Measurements from ENCODE around the gene CLIP1. TPM values are rescaled to one million over a fixed set of nuclear protein-coding genes. Genes with fewer than 3 reads are reported as not detected.
A peak's percentile ranks its signal among the peaks of the same experiment; 100 is the strongest.
"Not testable (repeated sequence)": the region's sequence is repeated elsewhere in the genome, so short reads cannot be mapped to it uniquely, and the experiment has no call there.

Gene CLIP1
- total RNA-seq, 1 donor = 103 TPM

- peak overlapping the region; percentile 95 for H3K27ac ChIP-seq (ENCODE audit: low read depth, low read length)
- H3K9me3 ChIP-seq (ENCODE audit: low read depth, low read length) = no peaks in the 10 kb centered on the region
- H2AFZ ChIP-seq (ENCODE audit: low read length) = no peak overlapping the region
- peaks cover 61% of the 10 kb centered on the region for H3K79me2 ChIP-seq (ENCODE audit: insufficient read depth, low read length)
- no peak for TF ChIP-seq CTCF (IDR thresholded peaks at IDR 0.05; ENCODE audit: extremely low read depth, low read depth, low read length)
- peak overlapping the region; percentile 92 for H3K4me2 ChIP-seq (ENCODE audit: insufficient read depth, low read length)
- peaks cover 14% of the 10 kb centered on the region for H4K20me1 ChIP-seq (ENCODE audit: insufficient read depth, low read length)
- no peaks in the 10 kb centered on the region for H3K36me3 ChIP-seq (ENCODE audit: insufficient read depth, low read length)
- no peak for DNase-seq (ENCODE audit: insufficient read length, low spot score, missing footprints)
- no peaks in the 10 kb centered on the region for H3K27me3 ChIP-seq (ENCODE audit: insufficient read depth, low read length)
- peak overlapping the region; percentile 98 for H3K4me3 ChIP-seq (ENCODE audit: insufficient read depth, low read length)
- H3K4me1 ChIP-seq (ENCODE audit: insufficient read depth, low read length) = peaks cover 23% of the 10 kb centered on the region
Measured at GRCh38 chr12:122420471-122421162, 1.9 kb downstream of the CLIP1 start.

- not testable (repeated sequence) for H3K27me3 ChIP-seq (ENCODE audit: insufficient read depth, low read length); H2AFZ ChIP-seq (ENCODE audit: low read length); H3K9me3 ChIP-seq (ENCODE audit: low read depth, low read length); H3K36me3 ChIP-seq (ENCODE audit: insufficient read depth, low read length); H3K4me2 ChIP-seq (ENCODE audit: insufficient read depth, low read length); H3K4me3 ChIP-seq (ENCODE audit: insufficient read depth, low read length); DNase-seq (ENCODE audit: insufficient read length, low spot score, missing footprints); H3K27ac ChIP-seq (ENCODE audit: low read depth, low read length)
- H3K4me1 ChIP-seq (ENCODE audit: insufficient read depth, low read length) = peaks cover 23% of the 10 kb centered on the region
- H4K20me1 ChIP-seq (ENCODE audit: insufficient read depth, low read length) = peaks cover 14% of the 10 kb centered on the region
- peaks cover 74% of the 10 kb centered on the region for H3K79me2 ChIP-seq (ENCODE audit: insufficient read depth, low read length)
Measured at GRCh38 chr12:122419094-122419493, 3.4 kb downstream of the CLIP1 start.

- not testable (repeated sequence) for H3K9me3 ChIP-seq (ENCODE audit: low read depth, low read length); H3K27me3 ChIP-seq (ENCODE audit: insufficient read depth, low read length); H3K4me2 ChIP-seq (ENCODE audit: insufficient read depth, low read length); H3K4me3 ChIP-seq (ENCODE audit: insufficient read depth, low read length); H3K36me3 ChIP-seq (ENCODE audit: insufficient read depth, low read length); H3K27ac ChIP-seq (ENCODE audit: low read depth, low read length); DNase-seq (ENCODE audit: insufficient read length, low spot score, missing footprints); H2AFZ ChIP-seq (ENCODE audit: low read length)
- Histone ChIP-seq H4K20me1 (ENCODE audit: insufficient read depth, low read length) (peaks cover 18% of the 10 kb centered on the region), H3K4me1 (ENCODE audit: insufficient read depth, low read length) (peaks cover 12% of the 10 kb centered on the region), H3K79me2 (ENCODE audit: insufficient read depth, low read length) (peaks cover 95% of the 10 kb centered on the region)
Measured at GRCh38 chr12:122415665-122416064, 6.8 kb downstream of the CLIP1 start.

GRCh38 chr12:122413516-122414404 is 8.7 kb downstream of the CLIP1 start:
- DNase-seq (ENCODE audit: insufficient read length, low spot score, missing footprints) = no peak
- H3K4me2 ChIP-seq (ENCODE audit: insufficient read depth, low read length) = no peak overlapping the region
- H3K79me2 ChIP-seq (ENCODE audit: insufficient read depth, low read length) = peaks cover 90% of the 10 kb centered on the region
- no peak for TF ChIP-seq CTCF (IDR thresholded peaks at IDR 0.05; ENCODE audit: extremely low read depth, low read depth, low read length)
- H3K4me1 ChIP-seq (ENCODE audit: insufficient read depth, low read length) = peaks cover 5% of the 10 kb centered on the region
- H2AFZ ChIP-seq (ENCODE audit: low read length) = no peak overlapping the region
- H3K9me3 ChIP-seq (ENCODE audit: low read depth, low read length) = no peaks in the 10 kb centered on the region
- peak overlapping the region; percentile 22 for H3K27ac ChIP-seq (ENCODE audit: low read depth, low read length)
- H3K4me3 ChIP-seq (ENCODE audit: insufficient read depth, low read length) = no peak overlapping the region
- H3K27me3 ChIP-seq (ENCODE audit: insufficient read depth, low read length) = no peaks in the 10 kb centered on the region
- peaks cover 11% of the 10 kb centered on the region for H4K20me1 ChIP-seq (ENCODE audit: insufficient read depth, low read length)
- H3K36me3 ChIP-seq (ENCODE audit: insufficient read depth, low read length) = no peaks in the 10 kb centered on the region

All from osteoblast (primary cell).